Measurements from ENCODE around the gene MMADHC. TPM values are rescaled to one million over a fixed set of nuclear protein-coding genes. Genes with fewer than 3 reads are reported as not detected.

The MMADHC gene
- total RNA-seq, 1 donor from 2014 or later: 87.3 TPM

DNA sequence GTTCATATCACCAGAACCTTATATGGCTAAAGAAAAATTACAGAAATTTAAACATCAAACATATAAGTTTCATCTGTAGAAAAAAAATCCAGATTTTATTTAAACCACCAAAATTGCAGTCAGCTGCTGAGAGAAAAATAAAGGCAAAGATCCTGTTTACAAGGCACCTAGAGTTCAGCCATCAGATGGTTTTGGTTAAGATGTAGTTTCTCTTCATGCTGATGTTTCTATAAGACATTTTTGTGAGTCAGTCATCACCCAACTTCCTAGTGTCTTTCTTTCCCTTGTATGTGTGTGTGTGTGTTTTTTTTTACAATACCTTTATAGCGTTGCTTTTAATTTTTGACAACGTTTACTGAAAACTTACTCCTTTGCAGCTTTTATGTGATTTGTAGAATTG, 26.1 kb upstream of the MMADHC start:
- Mint-ChIP-seq H3K27ac (no peak overlapping the region), H3K9me3 (no peaks in the 10 kb centered on the region), H3K4me3 (no peak overlapping the region), H3K27me3 (no peaks in the 10 kb centered on the region), H3K4me1 (ENCODE audit: unreplicated experiment) (peaks cover 30% of the 10 kb centered on the region), H3K36me3 (no peaks in the 10 kb centered on the region)
- DNase-seq (ENCODE audit: extremely low spot score, unreplicated experiment): no peak
- no peak for TF ChIP-seq CTCF (conservative IDR thresholded peaks at IDR 0.05)

- Mint-ChIP-seq H3K9me3 (peaks cover 6% of the 10 kb centered on the region), H3K27ac (no peak overlapping the region), H3K27me3 (no peaks in the 10 kb centered on the region), H3K4me3 (no peak overlapping the region), H3K4me1 (ENCODE audit: unreplicated experiment) (peaks cover 25% of the 10 kb centered on the region), H3K36me3 (peaks cover 3% of the 10 kb centered on the region)
- no peak for DNase-seq (ENCODE audit: extremely low spot score, unreplicated experiment)
- TF ChIP-seq CTCF (conservative IDR thresholded peaks at IDR 0.05): no peak
Measured at GRCh38 chr2:149612122-149612521, 24.5 kb upstream of the MMADHC start.

DNA sequence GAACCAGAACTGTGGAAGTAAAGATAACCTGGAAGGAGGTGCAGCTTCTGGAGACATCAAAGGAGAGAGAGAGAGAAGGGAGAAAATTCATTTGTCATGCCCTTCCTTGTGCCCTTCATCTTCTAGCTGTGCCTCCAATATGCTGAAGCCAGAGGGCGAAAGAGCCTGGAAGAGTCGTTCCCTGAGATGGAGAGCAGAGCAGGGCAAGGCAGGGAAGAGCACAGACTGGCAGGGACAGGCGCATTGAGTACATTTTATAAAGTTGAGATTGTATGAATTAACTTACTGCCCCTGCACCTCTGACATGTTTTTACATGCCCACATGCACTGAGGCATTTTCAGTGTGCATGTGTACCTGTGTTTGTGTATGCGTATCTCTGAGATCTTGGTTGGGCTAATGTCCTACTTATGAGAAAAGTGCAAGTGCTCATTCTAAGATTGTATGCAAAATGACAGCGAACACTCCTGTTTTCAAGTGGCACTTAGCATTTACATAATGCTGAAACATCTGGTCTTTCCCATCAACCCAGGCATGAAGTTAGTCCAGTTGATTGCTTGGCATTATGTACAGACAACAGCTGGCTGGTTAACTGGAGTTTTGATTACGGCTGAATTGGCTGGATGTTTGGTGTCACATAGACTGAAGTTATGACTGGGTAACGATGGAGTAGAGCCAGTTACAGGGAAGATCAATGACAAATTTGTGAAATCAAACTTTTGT, 23.7 kb upstream of the MMADHC start:
- TF ChIP-seq CTCF (conservative IDR thresholded peaks at IDR 0.05): peak; percentile 34
- no peak for DNase-seq (ENCODE audit: extremely low spot score, unreplicated experiment)
- H3K9me3 Mint-ChIP-seq: peaks cover 8% of the 10 kb centered on the region

GRCh38 chr2:149606251-149606811, 18.8 kb upstream of the MMADHC start:
- Mint-ChIP-seq H3K4me3 (no peak overlapping the region), H3K9me3 (peaks cover 16% of the 10 kb centered on the region), H3K4me1 (ENCODE audit: unreplicated experiment) (peaks cover 7% of the 10 kb centered on the region), H3K27ac (peak overlapping the region; percentile 47), H3K36me3 (peaks cover 7% of the 10 kb centered on the region), H3K27me3 (no peaks in the 10 kb centered on the region)
- DNase-seq (ENCODE audit: extremely low spot score, unreplicated experiment): no peak
- no peak for TF ChIP-seq CTCF (conservative IDR thresholded peaks at IDR 0.05)

More for the DNA sequence above, 23.7 kb upstream of the MMADHC start:
- H3K4me1 Mint-ChIP-seq (ENCODE audit: unreplicated experiment): peaks cover 17% of the 10 kb centered on the region
- no peak overlapping the region for H3K4me3 Mint-ChIP-seq
- H3K27ac Mint-ChIP-seq: no peak overlapping the region
- no peaks in the 10 kb centered on the region for H3K27me3 Mint-ChIP-seq
- H3K36me3 Mint-ChIP-seq: peaks cover 5% of the 10 kb centered on the region

- Mint-ChIP-seq H3K4me3 (no peak overlapping the region), H3K4me1 (ENCODE audit: unreplicated experiment) (peaks cover 5% of the 10 kb centered on the region), H3K27ac (no peak overlapping the region), H3K27me3 (no peaks in the 10 kb centered on the region), H3K36me3 (peaks cover 7% of the 10 kb centered on the region), H3K9me3 (peaks cover 17% of the 10 kb centered on the region)
- no peak for DNase-seq (ENCODE audit: extremely low spot score, unreplicated experiment)
- no peak for TF ChIP-seq CTCF (conservative IDR thresholded peaks at IDR 0.05)
Measured at GRCh38 chr2:149603248-149603647, 15.7 kb upstream of the MMADHC start.
